Head of caudate nucleus (tissue), 42 donors: ENCODE data around the gene STK11.

Experiments used
- DNase-seq, 42 donors: peaks; one replicate each; pipeline versions ENCODE4 v3.0.0 to v3.0.0-alpha.2; 2020 to 2021; ENCODE audit warnings: mixed read lengths in 7 of 42
- intact Hi-C: fragments of 100-400 bp; cut with DNase I; formaldehyde crosslinking; loops from one replicate; pipeline ENCODE4 v1.15.0; 2022

The STK11 gene

GRCh38 chr19:1274081-1274851, 68.7 kb downstream of the STK11 start:
- no peak for DNase-seq
- intact Hi-C loops: no loop called here

GRCh38 chr19:1274852-1275259, 69.3 kb downstream of the STK11 start:
- DNase-seq: no peak
- intact Hi-C loops: loop anchor here (5.0 kb wide), 1 partner anchor 87 kb away; no protein-coding TSS in a partner anchor

GRCh38 chr19:1275260-1275975, 69.8 kb downstream of the STK11 start, which contains the start of gene FAM174C:
FAM174C (plus strand) TSS chr19:1275530; CDS start chr19:1275550, 20 bp downstream.
- peak; percentile 92 to 100 (median 97) for DNase-seq
- intact Hi-C loops: loop anchor here (5.0 kb wide), 1 partner anchor 87 kb away; no protein-coding TSS in a partner anchor

GRCh38 chr19:1275976-1276627, 70.5 kb downstream of the STK11 start:
- peak in 2 of 42 donors; percentile 24 to 42 for DNase-seq
- intact Hi-C loops: loop anchor here (5.0 kb wide), 1 partner anchor 86 kb away; no protein-coding TSS in a partner anchor

GRCh38 chr19:1276628-1277022, 71.0 kb downstream of the STK11 start:
- DNase-seq: no peak
- intact Hi-C loops: loop anchor here (5.0 kb wide), 1 partner anchor 86 kb away; no protein-coding TSS in a partner anchor

GRCh38 chr19:1277061-1277460, 71.5 kb downstream of the STK11 start:
- intact Hi-C loops: loop anchor here (5.0 kb wide), 1 partner anchor 85 kb away; no protein-coding TSS in a partner anchor

More at GRCh38 chr19:1277061-1277460, 71.5 kb downstream of the STK11 start:
- DNase-seq: no peak
